ENCODE measurements around the gene ANKRD33B. TPM values are rescaled to one million over a fixed set of nuclear protein-coding genes. Genes with fewer than 3 reads are reported as not detected.

The ANKRD33B gene
- total and polyA plus RNA-seq, 2 of the 13 experiments (the other 11 are each of a cell fraction or from before 2014, with no cell fraction given) = 0.02 TPM; not detected in 1

DNA sequence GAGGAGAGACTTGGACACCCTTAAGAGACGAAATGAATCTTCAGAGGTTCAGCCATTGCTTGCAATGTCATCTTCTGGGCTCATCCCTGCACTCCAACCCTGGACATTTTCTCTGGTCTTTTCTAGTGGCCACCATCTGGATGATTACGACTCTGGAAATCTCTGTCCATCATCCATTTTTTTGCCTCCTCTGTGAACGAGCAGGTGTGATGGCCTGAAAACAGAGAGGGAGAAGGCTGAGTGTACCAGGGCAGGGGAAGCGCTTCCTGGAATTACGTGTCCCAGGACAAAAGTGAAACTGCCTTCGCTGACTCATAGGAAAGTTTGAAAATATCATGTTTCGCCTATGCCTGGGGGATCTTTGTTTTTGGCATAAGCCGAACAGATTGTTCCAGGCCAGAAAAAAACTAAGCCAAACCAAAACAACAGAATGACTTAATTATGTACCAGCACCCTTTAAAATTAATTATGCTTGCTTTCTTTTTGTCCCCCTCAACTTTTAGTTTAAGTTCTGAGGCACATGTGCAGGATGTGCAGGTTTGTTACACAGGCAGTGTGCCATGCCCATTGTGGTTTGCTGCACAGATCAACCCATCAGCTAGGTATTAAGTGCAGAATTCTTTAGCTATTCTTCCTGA is 31.9 kb downstream of the ANKRD33B start:
- FAIRE-seq = no peak
- peak overlapping the region; percentile 41 to 51 (median 43) for H3K4me3 ChIP-seq (replicated peaks in 1 of 3; ENCODE audit: insufficient read depth in 1 of 3, low read depth in 2 of 3, low read length in 3 of 3)
- ATAC-seq = peak; percentile 86
- no peaks in the 10 kb centered on the region for H3K9me3 ChIP-seq (ENCODE audit: low read length)
- H4K20me1 ChIP-seq (ENCODE audit: insufficient read depth, low read length) = no peaks in the 10 kb centered on the region
- H3K36me3 ChIP-seq (replicated peaks in 1 of 2; ENCODE audit: control insufficient read depth in 1 of 2, insufficient read depth in 2 of 2, low read length in 2 of 2) = no peaks in the 10 kb centered on the region
- DNase-seq (ENCODE audit: low spot score) = peak; percentile 24
- no peak overlapping the region for H3K9ac ChIP-seq (ENCODE audit: insufficient read depth, low read depth, low read length)
- intact Hi-C loops (cut with micrococcal nuclease; ENCODE audit: unreplicated experiment) (no loop called here), in situ Hi-C loops (cut with HindIII; ENCODE audit: extremely low pct_ligation_motif_present, low pct_unique_long_range_greater_than_20kb) (no loop called here)
- H3K79me2 ChIP-seq (ENCODE audit: insufficient read depth, low read length) = no peaks in the 10 kb centered on the region
- ChIA-PET POLR2A (no interaction called here), CTCF (ENCODE audit: low intra/inter-chr PET ratio, low total read pairs) (no interaction called here)
- 2% methylated on average over 8 of the region's 8 CpGs for WGBS (ENCODE audit: low lambda C conversion rate)
- H3K27me3 ChIP-seq (ENCODE audit: control insufficient read depth in 1 of 2, insufficient read depth in 2 of 2, low read length in 2 of 2) = no peaks in the 10 kb centered on the region
- H2AFZ ChIP-seq (ENCODE audit: low read length) = peak overlapping the region; percentile 33
- H3K4me1 ChIP-seq (ENCODE audit: insufficient read depth, low read length) = 0 out of 2 replicates have a peak, but pooled peaks cover 16% of the 10 kb centered on the region
- peak overlapping the region; percentile 75 for H3K4me2 ChIP-seq (ENCODE audit: low read depth, low read length)
- BruUV-seq (replicated peaks) = no TSS peak
- no peak overlapping the region for H3K27ac ChIP-seq (ENCODE audit: extremely low read length, insufficient read depth, low read length)
- TF ChIP-seq ZFY (CRISPR knock-in tag; IDR thresholded peaks at IDR 0.05) (no peak), ZBTB38 (CRISPR knock-in tag; IDR thresholded peaks at IDR 0.05) (no peak), DMTF1 (CRISPR knock-in tag; IDR thresholded peaks at IDR 0.05) (no peak), PLRG1 (conservative IDR thresholded peaks at IDR 0.05) (no peak), ZKSCAN5 (CRISPR knock-in tag; IDR thresholded peaks at IDR 0.05) (no peak), HNRNPLL (IDR thresholded peaks at IDR 0.05; ENCODE audit: low read depth, low read length, poor library complexity, severe bottlenecking) (no peak), ZIK1 (CRISPR knock-in tag; IDR thresholded peaks at IDR 0.05; ENCODE audit: borderline replicate concordance, low read depth) (no peak), SIX1 (CRISPR knock-in tag; IDR thresholded peaks at IDR 0.05; ENCODE audit: borderline replicate concordance) (peak; percentile 66; the same call in 1 of the 2 replicates), SP1 (IDR thresholded peaks at IDR 0.05) (no peak), SP1 (CRISPR knock-in tag; IDR thresholded peaks at IDR 0.05) (no peak), NFE2 (CRISPR knock-in tag; IDR thresholded peaks at IDR 0.05) (no peak), ZNF205 (CRISPR knock-in tag; IDR thresholded peaks at IDR 0.05) (no peak), U2AF2 (IDR thresholded peaks at IDR 0.05; ENCODE audit: low read depth, low read length) (no peak), FOXP1 (IDR thresholded peaks at IDR 0.05) (no peak), FOXP1 (CRISPR knock-in tag; IDR thresholded peaks at IDR 0.05) (no peak), ZNF124 (CRISPR knock-in tag; IDR thresholded peaks at IDR 0.05) (no peak), ZMYM3 (CRISPR knock-in tag; IDR thresholded peaks at IDR 0.05) (no peak), ZNF253 (CRISPR knock-in tag; IDR thresholded peaks at IDR 0.05; ENCODE audit: borderline replicate concordance) (no peak), ELF1 (CRISPR knock-in tag; IDR thresholded peaks at IDR 0.05) (peak; percentile 58; the same call in 1 of the 2 replicates), SRSF9 (IDR thresholded peaks at IDR 0.05; ENCODE audit: borderline replicate concordance, insufficient read depth, low read depth, low read length, poor library complexity, severe bottlenecking) (no peak), PHF20 (CRISPR knock-in tag; IDR thresholded peaks at IDR 0.05) (no peak), ZNF430 (CRISPR knock-in tag; IDR thresholded peaks at IDR 0.05) (no peak), DNMT1 (CRISPR knock-in tag; IDR thresholded peaks at IDR 0.05) (no peak)
- TF ChIP-seq, protein P1, sequence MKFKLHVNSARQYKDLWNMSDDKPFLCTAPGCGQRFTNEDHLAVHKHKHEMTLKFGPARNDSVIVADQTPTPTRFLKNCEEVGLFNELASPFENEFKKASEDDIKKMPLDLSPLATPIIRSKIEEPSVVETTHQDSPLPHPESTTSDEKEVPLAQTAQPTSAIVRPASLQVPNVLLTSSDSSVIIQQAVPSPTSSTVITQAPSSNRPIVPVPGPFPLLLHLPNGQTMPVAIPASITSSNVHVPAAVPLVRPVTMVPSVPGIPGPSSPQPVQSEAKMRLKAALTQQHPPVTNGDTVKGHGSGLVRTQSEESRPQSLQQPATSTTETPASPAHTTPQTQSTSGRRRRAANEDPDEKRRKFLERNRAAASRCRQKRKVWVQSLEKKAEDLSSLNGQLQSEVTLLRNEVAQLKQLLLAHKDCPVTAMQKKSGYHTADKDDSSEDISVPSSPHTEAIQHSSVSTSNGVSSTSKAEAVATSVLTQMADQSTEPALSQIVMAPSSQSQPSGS (CRISPR knock-in tag; IDR thresholded peaks at IDR 0.05) = no peak
- TF ChIP-seq, protein P2, sequence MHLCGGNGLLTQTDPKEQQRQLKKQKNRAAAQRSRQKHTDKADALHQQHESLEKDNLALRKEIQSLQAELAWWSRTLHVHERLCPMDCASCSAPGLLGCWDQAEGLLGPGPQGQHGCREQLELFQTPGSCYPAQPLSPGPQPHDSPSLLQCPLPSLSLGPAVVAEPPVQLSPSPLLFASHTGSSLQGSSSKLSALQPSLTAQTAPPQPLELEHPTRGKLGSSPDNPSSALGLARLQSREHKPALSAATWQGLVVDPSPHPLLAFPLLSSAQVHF (CRISPR knock-in tag; IDR thresholded peaks at IDR 0.05) = no peak
